SK-MEL-5 (cell line): ENCODE results near the gene PRAF2. TPM values are rescaled to one million over a fixed set of nuclear protein-coding genes. Genes with fewer than 3 reads are reported as not detected.
A peak's percentile ranks its signal among the peaks of the same experiment; 100 is the strongest.

Source experiments
- DNase-seq: peaks from one replicate; pipeline ENCODE4 v3.0.0-alpha.2; 2016; ENCODE audit warnings: low read depth, low spot score
- in situ Hi-C: cut with HindIII; loops from 2 replicates; pipeline ENCODE4 v1.10.0; 2016; ENCODE audit warnings: low sequenced_read_pairs, high pct_unique_total_duplicates, low pct_unique_long_range_greater_than_20kb
- polyA plus RNA-seq, 2 experiments: library from polyadenylated mRNA; depleted of rRNA; stranded (reverse); fragments of >200 nt; gene quantifications; 2 replicates each; pipeline ENCODE4 v1.2.3, GENCODE V29; 2015
- total RNA-seq: library from RNA; depleted of rRNA; stranded (reverse); fragments of >200 nt; shearing (Covaris generic); gene quantifications from 2 replicates; pipeline ENCODE4 v1.2.3, GENCODE V29; 2014; rRNA removed

PRAF2 gene, protein sequence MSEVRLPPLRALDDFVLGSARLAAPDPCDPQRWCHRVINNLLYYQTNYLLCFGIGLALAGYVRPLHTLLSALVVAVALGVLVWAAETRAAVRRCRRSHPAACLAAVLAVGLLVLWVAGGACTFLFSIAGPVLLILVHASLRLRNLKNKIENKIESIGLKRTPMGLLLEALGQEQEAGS
- total RNA-seq, result 2.3 and 4.8 TPM in 2 replicates
- 21.0 and 30.6 TPM in 2 replicates for polyA plus RNA-seq (2015; cell fraction: cytosol; rRNA removed)
- 24.6 and 30.5 TPM in 2 replicates for polyA plus RNA-seq (2015; cell fraction: nucleus; rRNA removed)

- in situ Hi-C loops, result no loop called here
- peak; percentile 86 for DNase-seq
These were observed at the start of gene PRAF2 for GRCh38 chrX:49073601-49074575. PRAF2 (minus strand) TSS chrX:49074002; CDS start chrX:49073987, 15 bp downstream.

DNA sequence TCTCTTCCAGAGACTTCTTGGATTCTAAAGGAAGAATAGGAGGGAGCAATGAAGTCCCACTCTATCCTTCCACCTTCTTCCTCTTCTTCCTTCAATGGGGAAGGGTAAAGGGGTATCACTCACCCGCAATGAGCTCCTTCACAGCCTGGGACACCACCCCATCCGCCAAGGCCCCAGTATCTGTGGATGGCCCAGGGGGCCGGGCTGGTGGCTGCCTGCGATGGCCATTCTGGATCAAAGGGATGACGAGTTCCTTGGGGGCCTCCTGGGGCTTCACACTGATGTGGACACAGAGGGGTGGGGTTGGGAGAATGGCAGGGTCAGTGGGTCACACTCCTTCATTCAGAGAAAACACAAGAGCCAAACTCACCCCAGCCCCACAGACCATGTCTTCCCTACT is 48.7 kb upstream of the PRAF2 start:
- in situ Hi-C loops, result no loop called here
- DNase-seq, result no peak

GRCh38 chrX:49120091-49120490 is 46.3 kb upstream of the PRAF2 start:
- DNase-seq, result peak; percentile 22
- in situ Hi-C loops, result no loop called here

DNA sequence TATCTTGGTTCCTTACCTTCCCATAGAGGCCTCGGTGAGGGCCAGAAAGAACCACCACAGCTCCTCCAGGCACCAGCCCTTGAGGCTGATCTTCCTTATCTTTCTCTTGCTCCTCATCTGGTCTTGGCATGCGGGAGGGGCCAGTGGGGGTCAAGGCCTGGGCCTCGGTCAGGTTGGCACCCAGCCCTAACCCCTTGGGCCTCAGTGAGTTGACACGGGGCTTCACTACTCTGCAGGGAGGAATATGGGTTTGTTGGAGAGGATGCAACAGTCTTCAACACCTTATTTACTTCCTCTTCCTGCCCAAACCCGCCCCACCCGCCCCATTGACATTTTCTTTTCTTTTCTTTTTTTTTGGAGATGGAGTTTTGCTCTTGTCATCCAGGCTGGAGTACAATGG is 43.8 kb upstream of the PRAF2 start:
- DNase-seq, result no peak
- in situ Hi-C loops, result no loop called here

GRCh38 chrX:49116716-49117115 is 42.9 kb upstream of the PRAF2 start:
- in situ Hi-C loops, result no loop called here

DNA sequence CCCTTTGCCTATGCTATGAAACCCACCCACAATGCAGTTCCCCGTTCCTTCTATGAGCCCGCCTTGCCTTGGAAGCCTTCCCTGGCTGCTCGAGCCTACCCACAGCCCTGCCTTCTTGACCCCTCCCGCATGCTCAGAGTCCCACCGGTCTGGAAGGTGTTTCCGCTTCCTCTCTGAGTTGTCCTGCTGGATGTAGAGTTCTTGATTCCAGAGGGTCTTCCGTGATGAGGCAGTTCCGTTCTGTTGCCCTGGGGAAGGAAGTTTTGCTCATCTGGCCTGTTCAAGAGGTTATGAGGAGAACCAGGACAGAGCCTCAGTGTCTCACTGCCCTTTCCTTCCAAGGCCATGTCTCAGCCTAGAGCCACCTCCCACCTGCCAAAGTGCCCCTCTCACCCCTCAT is 42.3 kb upstream of the PRAF2 start:
- in situ Hi-C loops, result no loop called here
- DNase-seq, result no peak

More at GRCh38 chrX:49116716-49117115, 42.9 kb upstream of the PRAF2 start:
- no peak for DNase-seq

- in situ Hi-C loops, result no loop called here
- DNase-seq, result peak; percentile 80
These were observed 38.0 kb upstream of the PRAF2 start for GRCh38 chrX:49111791-49112190.

DNA sequence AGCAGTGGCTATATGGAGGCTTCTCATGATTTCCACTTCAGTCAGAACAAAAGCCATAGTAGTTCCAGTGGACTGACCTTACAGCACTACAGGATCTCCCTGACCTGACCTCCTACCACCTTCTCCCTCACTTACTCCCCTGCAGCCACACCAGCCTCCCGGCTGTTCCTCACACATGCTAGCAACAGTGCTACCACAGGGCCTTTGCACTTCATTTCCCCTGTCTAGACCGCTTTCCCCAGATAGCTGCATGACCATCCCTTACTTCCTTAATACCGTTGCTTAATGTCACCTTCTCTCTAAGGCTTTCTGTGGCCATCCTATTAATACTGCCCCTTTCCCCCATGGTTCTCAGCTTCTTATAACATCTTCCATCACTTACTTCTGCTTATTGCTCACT is 36.6 kb upstream of the PRAF2 start:
- in situ Hi-C loops, result no loop called here
- DNase-seq, result no peak

GRCh38 chrX:49108641-49109040 is 34.8 kb upstream of the PRAF2 start:
- DNase-seq, result no peak
- in situ Hi-C loops, result no loop called here

- in situ Hi-C loops, result no loop called here
- peak; percentile 63 for DNase-seq
These were observed 33.1 kb upstream of the PRAF2 start for GRCh38 chrX:49106930-49107329.

DNA sequence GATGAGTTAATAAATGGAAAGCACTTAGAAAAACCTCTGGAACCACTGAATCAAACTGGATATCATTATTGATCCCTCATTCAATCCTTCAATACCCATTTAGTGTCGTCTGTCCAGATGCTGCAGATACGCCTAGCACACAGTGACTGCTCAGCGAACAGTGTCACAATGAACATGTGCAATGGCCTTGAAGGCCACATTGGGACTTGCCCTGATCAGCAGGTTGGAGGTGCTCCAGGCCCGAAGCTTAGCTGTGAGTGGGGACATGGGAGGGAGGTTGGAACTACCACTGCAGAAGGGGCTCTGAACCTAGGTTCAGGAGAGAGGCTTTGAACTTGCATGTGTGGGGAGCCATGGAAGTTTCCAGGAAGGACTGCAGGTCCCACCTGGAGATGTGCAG is 32.5 kb upstream of the PRAF2 start:
- in situ Hi-C loops, result no loop called here
- DNase-seq, result no peak

DNA sequence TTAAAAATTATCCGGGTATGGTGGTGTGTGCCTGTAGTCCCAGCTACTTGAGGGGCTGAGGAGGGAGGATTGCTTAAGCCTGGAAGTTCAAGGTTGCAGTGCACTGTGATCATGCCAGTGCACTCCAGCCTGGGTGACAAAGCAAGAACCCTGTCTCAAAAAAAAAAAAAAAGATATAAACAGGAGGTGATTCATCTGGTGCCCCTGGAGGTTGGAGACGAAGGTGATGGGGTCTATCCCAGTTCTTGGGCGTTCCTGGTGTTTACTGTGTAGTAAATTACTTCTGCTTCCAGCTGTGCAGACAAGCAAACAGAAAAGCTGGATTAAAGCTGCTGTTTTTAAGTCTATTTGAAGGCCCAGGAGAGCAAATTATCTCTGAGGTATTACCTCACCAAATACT is 29.8 kb upstream of the PRAF2 start:
- in situ Hi-C loops, result no loop called here
- DNase-seq, result no peak

DNA sequence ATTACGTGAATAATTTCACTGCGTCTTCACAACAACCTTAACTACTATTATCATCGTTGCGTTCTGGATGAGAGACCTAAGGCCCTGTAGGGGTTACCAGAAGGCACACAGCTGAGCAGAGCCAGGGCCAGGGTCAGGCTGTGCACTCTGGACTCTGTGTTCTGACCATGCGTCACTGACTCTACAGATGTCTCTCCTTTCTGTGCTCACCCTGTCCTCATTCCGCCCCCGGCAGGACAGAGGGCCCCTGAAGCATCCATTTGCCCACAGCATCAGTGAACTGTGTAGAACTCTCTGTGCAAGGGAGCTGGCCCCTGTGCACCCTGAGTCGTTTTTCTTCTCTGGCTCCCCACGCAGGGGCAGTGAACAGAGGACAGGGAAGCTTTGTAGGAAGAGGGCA is 28.4 kb upstream of the PRAF2 start:
- in situ Hi-C loops, result no loop called here
- DNase-seq, result no peak

DNA sequence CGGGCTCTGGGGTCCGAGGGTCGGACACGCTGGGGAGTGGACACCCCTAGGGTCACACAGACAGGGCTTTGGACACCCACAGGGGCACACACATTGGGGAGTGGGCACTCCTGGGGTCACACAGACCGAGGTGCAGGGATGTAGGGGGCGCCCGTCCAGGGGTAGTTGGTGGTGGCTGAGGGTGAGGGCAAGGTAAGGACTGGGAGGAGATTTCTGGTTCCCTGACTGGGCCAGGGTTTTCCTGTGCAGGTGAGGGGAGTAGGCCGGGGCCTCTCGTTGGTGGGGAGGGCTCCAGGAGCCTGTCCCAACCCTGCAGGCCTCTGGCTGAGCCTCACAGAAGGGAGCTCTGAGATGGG is 27.8 kb upstream of the PRAF2 start:
- DNase-seq, result no peak
- in situ Hi-C loops, result no loop called here

GRCh38 chrX:49100704-49101628 is 27.2 kb upstream of the PRAF2 start:
- in situ Hi-C loops, result no loop called here
- DNase-seq, result peak; percentile 93

DNA sequence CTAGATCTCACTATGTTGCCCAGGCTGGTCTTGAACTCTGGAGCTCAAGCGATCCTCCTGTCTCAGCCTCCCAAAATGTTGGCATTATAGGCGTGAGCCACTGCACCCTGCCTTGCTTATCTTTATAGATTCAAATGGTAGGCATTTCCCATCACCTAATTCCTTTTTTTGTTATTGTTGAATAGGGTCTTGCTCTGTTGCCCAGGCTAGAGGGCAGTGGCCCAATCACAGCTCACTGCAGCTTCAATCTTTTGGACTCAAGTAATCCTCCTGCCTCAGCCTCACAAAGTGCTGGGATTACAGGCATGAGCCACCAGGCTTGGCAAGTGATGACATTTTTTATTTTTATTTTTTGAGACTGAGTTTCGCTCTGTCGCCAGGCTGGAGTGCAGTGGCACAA is 22.6 kb upstream of the PRAF2 start:
- in situ Hi-C loops, result no loop called here
- DNase-seq, result no peak

- in situ Hi-C loops, result no loop called here
These were observed 15.8 kb upstream of the PRAF2 start for GRCh38 chrX:49089553-49089952.

More at GRCh38 chrX:49089553-49089952, 15.8 kb upstream of the PRAF2 start:
- DNase-seq, result no peak
